NCI-H446 treated with DMSO at 0.1 percent for 48 hours (cell line): ENCODE data around the gene LBR.

ENCODE experiments used
- DNase-seq: peaks from one replicate; lab custom pipeline; 2025; lab: John Stamatoyannopoulos, UW

LBR gene

GRCh38 chr1:225464851-225465792, 37.3 kb upstream of the LBR start:
- DNase-seq, result no peak

- peak; percentile 53 for DNase-seq
Measured at GRCh38 chr1:225462714-225463574, 35.1 kb upstream of the LBR start.

GRCh38 chr1:225462429-225462713, 34.5 kb upstream of the LBR start:
- DNase-seq, result no peak

GRCh38 chr1:225461533-225462428, 33.9 kb upstream of the LBR start:
- peak; percentile 13 for DNase-seq

- no peak for DNase-seq
Measured at GRCh38 chr1:225460737-225461532, 33.1 kb upstream of the LBR start.

- DNase-seq, result peak; percentile 22
Measured at GRCh38 chr1:225460021-225460736, 32.3 kb upstream of the LBR start.

- no peak for DNase-seq
Measured at GRCh38 chr1:225458222-225458631, 30.4 kb upstream of the LBR start.

- DNase-seq, result no peak
Measured at GRCh38 chr1:225454733-225455132, 26.9 kb upstream of the LBR start.

GRCh38 chr1:225453797-225454648, 26.2 kb upstream of the LBR start:
- peak; percentile 38 for DNase-seq

GRCh38 chr1:225451840-225452515, 24.1 kb upstream of the LBR start:
- no peak for DNase-seq

GRCh38 chr1:225451340-225451739, 23.5 kb upstream of the LBR start:
- no peak for DNase-seq

GRCh38 chr1:225450491-225451191, 22.8 kb upstream of the LBR start:
- no peak for DNase-seq

- DNase-seq, result no peak
Measured at GRCh38 chr1:225449774-225450173, 21.9 kb upstream of the LBR start.

GRCh38 chr1:225449261-225449660, 21.4 kb upstream of the LBR start:
- no peak for DNase-seq

- no peak for DNase-seq
Measured at GRCh38 chr1:225448146-225448805, 20.4 kb upstream of the LBR start.

GRCh38 chr1:225447650-225448089, 19.8 kb upstream of the LBR start:
- DNase-seq, result no peak

- no peak for DNase-seq
Measured at GRCh38 chr1:225446981-225447615, 19.3 kb upstream of the LBR start.
